Left kidney (tissue), 8 donors: ENCODE data around the gene PHF14. TPM values are rescaled to one million over a fixed set of nuclear protein-coding genes. Genes with fewer than 3 reads are reported as not detected.
A peak's percentile ranks its signal among the peaks of the same experiment; 100 is the strongest.
"Not testable (repeated sequence)": the region's sequence is repeated elsewhere in the genome, so short reads cannot be mapped to it uniquely, and the experiment has no call there.

Source experiments
- DNase-seq: peaks from one replicate; pipeline ENCODE4 v3.0.0-alpha.2; 2013
- long read RNA-seq, 8 donors: transcript quantifications; one replicate each; lab custom pipeline, GENCODE V29; 2026
- polyA plus RNA-seq: library from polyadenylated mRNA; unstranded; fragments of 120-200 nt; gene quantifications from one replicate; pipeline ENCODE4 v1.2.1, GENCODE V29; 2013; ENCODE audit not compliant: insufficient read length

The PHF14 gene, protein sequence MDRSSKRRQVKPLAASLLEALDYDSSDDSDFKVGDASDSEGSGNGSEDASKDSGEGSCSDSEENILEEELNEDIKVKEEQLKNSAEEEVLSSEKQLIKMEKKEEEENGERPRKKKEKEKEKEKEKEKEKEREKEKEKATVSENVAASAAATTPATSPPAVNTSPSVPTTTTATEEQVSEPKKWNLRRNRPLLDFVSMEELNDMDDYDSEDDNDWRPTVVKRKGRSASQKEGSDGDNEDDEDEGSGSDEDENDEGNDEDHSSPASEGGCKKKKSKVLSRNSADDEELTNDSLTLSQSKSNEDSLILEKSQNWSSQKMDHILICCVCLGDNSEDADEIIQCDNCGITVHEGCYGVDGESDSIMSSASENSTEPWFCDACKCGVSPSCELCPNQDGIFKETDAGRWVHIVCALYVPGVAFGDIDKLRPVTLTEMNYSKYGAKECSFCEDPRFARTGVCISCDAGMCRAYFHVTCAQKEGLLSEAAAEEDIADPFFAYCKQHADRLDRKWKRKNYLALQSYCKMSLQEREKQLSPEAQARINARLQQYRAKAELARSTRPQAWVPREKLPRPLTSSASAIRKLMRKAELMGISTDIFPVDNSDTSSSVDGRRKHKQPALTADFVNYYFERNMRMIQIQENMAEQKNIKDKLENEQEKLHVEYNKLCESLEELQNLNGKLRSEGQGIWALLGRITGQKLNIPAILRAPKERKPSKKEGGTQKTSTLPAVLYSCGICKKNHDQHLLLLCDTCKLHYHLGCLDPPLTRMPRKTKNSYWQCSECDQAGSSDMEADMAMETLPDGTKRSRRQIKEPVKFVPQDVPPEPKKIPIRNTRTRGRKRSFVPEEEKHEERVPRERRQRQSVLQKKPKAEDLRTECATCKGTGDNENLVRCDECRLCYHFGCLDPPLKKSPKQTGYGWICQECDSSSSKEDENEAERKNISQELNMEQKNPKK
- polyA plus RNA-seq, result 81.4 TPM
- long read RNA-seq, donor 1, transcript PHF14-205 (2 exons, 695 nt), result major isoform, 5 of 14 reads
- long read RNA-seq, donor 1, partial matches to known transcripts, result 8 of 14 reads
- long read RNA-seq, donor 1, other reads (novel, unspliced or antisense), result 0 of 14 reads
- long read RNA-seq, donor 2, partial matches to known transcripts, result 30 of 32 reads
- long read RNA-seq, donor 2, other reads (novel, unspliced or antisense), result 0 of 32 reads
- long read RNA-seq, donor 3, transcript PHF14-205 (2 exons, 695 nt), result major isoform, 6 of 19 reads
- long read RNA-seq, donor 3, partial matches to known transcripts, result 8 of 19 reads
- long read RNA-seq, donor 3, other reads (novel, unspliced or antisense), result 0 of 19 reads
- long read RNA-seq, donor 4, partial matches to known transcripts, result 0 of 1 reads
- long read RNA-seq, donor 4, other reads (novel, unspliced or antisense), result 0 of 1 reads
- long read RNA-seq, donor 5, transcript PHF14-205 (2 exons, 695 nt), result major isoform, 5 of 40 reads
- long read RNA-seq, donor 5, partial matches to known transcripts, result 28 of 40 reads
- long read RNA-seq, donor 5, other reads (novel, unspliced or antisense), result 0 of 40 reads
- long read RNA-seq, donor 6, partial matches to known transcripts, result 40 of 46 reads
- long read RNA-seq, donor 6, other reads (novel, unspliced or antisense), result 0 of 46 reads
- long read RNA-seq, donor 7, partial matches to known transcripts, result 39 of 43 reads
- long read RNA-seq, donor 7, other reads (novel, unspliced or antisense), result 0 of 43 reads
- long read RNA-seq, donor 8, partial matches to known transcripts, result 6 of 10 reads
- long read RNA-seq, donor 8, other reads (novel, unspliced or antisense), result 0 of 10 reads

DNA sequence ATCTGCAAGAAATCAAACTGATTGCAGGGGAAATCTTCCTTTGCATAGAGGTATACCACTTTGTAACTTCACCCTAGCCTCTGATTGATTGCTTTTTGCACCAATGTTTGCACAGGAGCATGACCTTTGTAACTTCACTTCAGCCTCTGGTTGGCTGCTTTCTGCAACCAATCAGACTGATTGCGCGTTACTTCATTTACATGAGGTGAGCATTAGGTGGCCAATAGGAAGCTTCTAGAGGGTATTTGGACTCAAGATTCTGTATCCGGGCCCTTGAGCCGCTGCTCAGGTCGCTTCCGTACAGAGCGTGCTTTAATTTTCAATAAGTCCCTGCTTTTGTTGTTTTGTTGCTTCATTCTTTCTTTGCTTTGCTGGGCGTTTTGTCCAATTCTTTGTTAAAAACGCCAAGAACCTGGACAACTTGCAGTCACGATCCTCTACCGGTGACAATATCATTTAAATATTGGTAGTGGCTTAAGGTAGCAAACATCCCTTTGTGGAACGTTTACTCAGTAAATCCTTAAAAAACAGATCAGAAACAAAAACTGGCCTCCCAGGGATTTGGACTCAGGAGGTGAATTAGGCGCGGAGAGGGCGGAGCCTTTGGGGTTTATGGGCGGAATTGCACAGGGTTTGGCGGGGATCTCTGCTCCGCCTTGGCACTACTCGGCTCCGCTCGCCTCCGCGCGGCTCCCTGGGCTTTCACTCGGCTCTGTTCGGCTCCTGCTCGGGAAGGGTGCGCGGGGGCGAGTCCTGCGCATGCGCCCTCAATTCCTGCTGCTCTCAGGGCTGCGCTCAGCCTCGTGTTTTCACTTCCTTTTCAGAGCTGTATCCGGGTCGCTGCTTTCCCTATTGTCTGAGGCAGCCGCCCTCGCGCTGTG, at the start of gene PHF14:
Gene PHF14, plus strand, starts transcription at position 812 of the 881 bp plus-strand sequence. CDS start 452 bp downstream, outside the sequence.
- DNase-seq, result peak; percentile 96

DNA sequence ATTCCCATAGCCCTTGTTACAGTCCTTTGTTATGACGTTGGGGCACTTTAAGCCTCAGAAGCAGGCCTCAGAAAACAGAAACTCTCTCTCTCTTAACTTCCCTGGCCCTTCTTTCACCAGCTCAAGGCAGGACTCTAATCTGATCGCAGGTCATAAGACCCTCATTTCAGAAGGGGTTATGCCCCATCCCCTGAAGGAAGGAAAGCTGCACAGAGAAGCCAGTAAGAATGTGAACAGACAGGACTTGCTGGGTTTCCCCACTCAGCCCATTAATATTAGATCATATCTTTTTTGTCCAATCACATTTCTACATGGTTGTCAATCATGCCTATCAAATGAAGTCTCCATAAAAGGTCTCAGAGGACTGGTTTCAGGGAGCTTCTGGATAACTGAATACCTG, 49.3 kb upstream of the PHF14 start:
- no peak for DNase-seq

DNA sequence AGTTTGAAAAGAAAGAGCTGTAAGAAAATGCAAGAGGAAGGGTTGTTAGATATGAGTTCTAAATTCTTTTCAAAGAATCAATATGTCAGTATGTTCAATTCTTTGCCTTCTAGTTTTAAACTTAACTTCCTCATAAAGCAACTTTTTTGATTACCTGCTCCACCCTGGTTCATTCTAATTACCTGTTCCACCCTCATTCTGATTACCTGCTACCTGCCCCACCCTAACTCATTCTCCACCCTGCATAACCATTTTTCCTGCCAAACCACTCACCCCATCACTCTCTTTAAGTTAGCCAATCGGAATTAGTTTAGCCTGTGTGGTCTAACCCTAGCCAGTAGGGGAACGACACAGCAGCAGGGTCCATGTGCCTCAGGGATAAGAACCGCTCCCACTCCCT, 45.5 kb upstream of the PHF14 start:
- DNase-seq, result not testable (repeated sequence)

DNA sequence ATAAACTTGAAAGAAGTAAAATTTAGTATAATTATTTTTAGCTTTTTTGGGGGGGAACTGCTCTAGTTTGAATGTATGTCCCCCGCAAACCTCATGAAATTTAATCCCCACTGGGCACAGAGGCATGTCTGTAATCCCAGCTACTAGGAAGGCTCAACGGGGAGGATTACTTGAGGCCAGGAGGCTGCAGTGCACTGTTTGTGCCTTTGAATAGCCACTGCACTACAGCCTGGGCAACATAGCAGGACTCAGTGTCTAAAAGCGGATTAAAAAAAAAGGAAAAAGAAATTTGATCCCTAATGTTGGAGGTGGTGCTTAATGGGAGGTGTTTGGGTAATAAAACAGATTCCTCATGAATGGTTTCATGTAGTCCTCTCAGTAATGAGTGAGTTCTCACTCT, 43.1 kb upstream of the PHF14 start:
- no peak for DNase-seq

DNA sequence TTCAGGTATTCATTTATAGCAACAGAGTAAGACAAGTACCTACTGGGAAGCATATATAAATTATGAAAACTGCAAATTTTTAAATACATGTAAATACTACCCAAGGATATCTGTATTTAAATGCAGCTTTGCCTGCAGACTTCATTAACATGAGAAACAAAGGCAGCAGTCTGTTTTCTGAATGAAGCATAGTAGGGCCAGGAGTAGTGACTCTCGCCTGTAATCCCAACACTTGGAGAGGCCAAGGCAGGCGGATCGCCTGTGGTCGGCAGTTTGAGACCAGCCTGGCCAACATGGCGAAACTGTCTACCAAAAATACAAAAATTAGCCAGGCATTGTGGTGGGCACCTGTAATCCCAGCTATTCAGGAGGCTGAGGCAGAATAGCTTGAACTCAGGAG, 42.5 kb upstream of the PHF14 start:
- DNase-seq, result no peak

DNA sequence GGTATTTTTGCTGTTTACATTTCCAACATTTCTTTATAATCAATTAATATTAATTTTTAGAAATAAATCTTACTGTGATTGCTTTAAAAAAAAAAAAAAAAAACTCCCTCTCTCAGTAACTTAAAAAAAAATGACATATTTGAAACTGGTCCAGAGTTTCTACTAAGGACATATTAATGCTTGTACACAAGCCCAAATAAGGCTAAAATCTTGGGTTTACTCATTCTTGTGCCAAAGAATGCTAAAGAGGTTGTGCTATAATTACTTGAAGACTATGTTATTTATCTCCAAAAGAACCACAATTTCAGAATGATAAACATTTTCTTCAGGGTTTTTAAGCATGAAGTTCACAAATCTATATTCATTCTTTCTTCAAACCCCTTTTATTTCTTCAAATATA, 39.4 kb upstream of the PHF14 start:
- no peak for DNase-seq

DNA sequence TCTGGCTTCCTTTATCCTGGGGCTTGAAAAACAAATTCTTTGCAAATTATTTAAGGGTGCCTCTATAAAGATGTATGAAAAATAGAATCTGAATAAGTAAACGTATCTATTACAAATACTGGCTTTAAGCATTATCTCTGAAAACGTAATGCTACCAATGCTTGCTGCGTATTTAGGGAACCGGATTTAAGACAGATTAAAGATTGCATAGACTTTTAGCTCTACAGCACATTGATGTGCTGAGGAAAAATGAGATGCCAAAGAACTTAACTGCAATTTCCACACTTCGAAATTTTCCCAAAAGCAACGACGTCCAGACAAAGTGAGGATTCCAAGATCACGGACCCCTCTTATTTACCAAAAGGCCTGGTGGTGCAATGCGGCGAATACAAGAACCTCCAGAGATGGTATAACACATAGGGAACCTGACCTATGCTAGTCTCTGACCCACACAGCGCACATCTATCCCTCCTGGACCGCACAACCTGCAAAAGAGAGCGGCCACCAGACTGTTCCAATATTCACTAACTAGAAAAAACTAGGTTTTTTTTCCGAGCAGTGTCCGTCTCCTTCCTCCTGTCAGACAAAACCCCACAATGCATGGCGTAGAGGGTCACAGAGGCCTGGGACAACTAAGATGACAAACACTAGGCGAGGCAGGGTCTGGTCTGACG, 34.3 kb upstream of the PHF14 start:
- DNase-seq, result no peak

DNA sequence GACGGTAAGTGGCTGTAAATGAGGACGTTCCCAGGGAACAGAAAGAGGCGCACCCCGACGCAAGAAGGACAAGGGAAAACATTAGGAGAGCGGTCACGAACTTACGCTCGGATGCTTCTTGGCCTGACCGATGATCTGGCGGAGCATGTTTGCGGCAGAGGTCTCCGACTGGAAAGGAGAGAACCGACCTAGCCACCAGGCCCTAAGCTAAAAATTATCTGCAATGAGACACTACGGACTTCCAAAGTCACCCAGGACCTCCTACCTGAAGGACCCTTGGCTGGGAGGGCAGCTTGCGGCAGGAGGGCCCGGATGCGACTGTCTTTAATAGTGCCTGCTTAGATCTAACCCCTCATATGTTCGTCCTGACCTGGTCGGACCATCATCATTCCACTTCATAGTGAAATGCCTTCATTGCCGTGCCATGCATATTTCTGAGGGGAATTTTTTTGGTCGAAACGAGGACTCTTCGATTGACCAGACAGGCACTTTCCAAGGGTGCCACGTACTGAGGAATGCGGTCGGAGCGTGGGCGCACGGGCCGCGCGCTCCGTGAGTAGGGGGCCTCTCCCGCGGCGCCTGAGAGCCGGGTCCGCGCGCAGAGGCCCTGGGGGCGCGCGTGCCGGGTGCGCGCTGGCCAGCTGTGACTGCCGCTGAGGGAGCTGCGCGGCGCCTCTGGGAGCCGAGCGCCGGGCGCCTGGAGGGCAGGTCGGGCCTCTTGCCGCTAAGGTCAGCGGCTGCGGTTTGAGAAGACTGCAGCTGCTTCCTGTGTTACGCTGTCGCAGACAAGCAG, 33.6 kb upstream of the PHF14 start:
- peak; percentile 94 for DNase-seq

DNA sequence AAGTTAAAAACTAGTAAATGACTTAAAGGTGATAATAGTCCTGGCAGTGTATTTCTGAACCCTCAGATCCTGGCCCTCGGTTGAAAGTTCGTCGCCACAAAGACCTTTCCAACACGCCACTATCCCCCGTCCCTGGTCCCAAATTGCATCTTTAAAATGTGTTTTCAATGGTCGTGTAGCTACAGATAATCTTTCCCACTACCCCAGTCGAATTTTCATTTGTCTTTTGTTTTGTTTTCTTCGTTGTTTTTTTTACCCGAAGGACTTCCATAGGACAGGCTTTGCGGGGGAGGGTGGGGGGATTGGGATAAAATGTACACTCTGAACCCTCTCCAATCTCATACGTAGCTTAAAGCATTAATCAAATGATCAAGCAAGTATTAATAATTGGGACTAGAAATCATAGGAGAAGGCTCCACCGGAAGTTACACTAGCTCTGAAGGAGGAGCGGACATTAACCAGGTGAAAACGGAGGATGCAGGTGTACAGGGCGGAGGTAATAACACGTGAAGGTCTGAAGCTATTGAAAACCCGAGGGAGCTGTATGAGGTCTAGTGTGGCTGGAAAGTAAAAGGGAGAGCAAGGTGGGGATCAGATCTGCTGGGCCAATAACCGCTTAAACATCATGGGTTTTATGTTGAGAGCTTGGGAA, 32.8 kb upstream of the PHF14 start:
- DNase-seq, result peak; percentile 33

DNA sequence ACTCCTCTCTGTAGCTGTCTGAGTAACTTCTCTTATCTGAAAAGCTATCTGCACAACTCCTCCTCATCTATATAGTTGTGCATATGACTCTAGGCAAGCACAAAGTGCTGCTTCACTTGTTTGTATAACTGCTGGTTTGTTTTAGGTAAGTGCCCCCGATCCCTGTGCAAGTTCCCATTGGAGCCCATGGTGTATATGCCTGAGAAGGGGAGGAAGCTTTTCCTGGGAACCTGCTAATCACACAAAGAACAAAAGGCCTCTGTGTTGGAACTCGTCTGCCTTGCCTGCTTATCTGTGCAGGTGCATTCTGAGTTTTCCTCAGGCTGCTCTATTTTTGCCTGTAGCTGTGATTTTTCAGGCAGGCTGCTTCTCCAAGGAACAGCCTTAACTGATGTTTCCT, 23.2 kb upstream of the PHF14 start:
- DNase-seq, result no peak

DNA sequence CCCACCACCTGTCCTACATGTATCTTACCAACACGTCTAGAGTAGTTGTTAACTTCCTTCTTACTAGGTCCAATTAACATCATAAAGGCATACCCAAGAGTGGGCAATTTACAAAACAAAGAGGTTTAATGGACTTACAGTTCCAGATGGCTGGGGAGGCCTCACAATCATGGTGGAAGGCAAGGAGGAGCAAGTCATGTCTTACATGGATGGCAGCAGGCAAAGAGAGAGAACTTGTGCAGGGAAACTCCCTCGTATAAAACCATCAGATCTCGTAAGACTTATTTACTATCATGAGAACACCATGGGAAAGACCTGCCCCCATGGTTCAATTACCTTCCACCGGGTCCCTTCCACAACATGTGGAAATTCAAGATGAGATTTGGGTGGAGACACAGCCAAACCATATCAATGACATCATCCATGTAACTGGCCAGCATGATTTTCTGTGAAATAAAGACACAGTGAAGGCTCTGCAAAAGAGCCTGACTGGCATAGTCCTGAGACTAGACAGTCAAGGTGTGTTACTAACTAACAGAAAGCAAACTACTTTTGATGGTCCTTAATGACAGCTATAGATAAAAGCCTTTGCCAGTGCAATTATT, 22.6 kb upstream of the PHF14 start:
- DNase-seq, result not testable (repeated sequence)

DNA sequence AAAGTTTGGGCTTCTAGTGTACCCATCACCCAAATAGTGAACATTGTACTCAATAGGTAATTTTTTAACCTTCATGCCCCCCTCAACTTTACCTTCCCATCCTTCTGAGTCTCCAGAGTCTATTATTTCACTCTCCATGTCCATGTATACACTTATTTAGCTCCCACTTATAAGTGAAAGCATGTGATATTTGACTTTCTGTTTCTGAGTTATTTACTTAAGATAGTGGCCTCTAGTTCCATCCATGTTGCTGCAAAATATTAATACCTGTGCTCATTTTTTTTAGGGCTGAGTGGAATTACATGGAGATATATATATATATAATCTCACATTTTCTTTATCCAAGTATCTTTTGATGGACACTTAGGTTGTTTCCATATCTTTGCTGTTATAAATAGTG, 21.1 kb upstream of the PHF14 start:
- no peak for DNase-seq

DNA sequence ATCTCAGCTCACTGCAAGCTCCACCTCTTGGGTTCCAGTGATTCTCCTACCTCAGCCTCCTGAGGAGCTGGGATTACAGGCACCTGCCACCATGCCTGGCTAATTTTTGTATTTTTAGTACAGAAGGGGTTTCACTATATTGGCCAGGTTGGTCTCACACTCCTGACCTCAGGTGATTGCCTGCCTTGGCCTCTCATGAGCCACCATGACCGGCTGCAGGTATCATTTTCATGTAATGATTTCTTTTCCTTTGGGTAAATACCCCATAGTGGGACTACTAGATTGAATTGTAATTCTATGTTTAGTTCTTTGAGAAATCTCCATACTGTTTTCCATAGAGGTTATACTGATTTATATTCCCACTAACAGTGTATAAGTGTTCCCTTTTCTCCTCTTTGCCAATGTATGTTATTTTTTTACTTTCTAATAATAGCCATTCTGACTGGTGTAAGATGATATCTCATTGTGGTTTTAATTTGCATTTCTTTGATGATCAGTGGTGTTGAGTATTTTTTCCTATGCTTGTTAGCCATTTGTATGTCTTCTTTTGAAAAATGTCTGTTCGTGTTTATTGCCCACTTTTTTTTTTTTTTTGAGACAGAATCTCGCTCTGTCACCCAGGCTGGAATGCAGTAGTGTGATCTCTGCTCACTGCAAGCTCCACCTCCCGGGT, 20.5 kb upstream of the PHF14 start:
- not testable (repeated sequence) for DNase-seq

DNA sequence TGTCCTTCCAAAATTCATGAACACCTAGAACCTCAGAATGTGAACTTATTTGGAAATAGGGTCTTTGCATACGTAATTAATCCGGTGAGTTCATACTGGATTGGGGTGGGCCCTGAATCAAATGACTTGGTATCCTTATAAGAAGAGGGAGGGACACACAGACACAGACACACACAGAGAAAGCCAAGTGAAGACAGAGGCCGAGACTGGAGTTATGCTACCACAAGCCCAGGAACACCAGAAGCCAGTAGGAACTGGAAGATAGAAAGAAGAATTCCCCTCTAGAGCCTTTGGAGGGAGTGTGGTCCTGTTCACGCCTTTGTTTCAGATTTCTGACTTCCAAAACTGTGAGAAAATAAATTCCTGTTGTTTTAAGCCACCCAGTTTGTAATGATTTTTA, 17.1 kb upstream of the PHF14 start:
- no peak for DNase-seq

DNA sequence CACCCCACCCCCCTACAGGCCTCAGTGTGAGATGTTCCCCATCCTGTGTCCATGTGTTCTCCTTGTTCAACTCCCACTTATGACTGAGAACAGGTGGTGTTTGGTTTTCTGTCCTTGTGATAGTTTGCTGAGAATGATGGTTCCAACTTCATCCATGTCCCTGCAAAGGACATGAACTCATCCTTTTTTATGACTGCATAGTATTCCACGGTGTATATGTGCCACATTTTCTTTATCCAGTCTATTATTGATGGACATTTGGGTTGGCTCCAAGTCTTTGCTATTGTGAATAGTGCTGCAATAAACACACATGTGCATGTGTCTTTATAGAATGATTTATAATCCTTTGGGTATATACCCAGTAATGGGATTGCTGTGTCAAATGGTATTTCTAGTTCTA, 13.4 kb upstream of the PHF14 start:
- not testable (repeated sequence) for DNase-seq

DNA sequence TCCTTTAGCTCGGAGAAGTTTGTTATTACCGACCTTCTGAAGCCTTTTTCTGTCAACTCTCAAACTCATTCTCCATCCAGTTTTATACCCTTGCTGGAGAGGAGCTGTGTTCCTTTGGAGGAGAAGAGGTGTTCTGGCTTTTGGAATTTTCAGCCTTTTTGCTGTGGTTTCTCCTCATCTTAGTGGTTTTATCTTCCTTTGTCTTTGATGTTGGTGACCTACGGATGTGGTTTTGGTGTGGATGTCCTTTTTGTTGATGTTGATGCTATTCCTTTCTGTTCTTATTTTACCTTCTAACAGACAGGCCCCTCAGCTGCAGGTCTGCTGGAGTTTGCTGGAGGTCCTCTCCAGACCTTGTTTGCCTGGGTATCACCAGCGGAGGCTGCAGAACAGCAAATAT, 8.7 kb upstream of the PHF14 start:
- not testable (repeated sequence) for DNase-seq

DNA sequence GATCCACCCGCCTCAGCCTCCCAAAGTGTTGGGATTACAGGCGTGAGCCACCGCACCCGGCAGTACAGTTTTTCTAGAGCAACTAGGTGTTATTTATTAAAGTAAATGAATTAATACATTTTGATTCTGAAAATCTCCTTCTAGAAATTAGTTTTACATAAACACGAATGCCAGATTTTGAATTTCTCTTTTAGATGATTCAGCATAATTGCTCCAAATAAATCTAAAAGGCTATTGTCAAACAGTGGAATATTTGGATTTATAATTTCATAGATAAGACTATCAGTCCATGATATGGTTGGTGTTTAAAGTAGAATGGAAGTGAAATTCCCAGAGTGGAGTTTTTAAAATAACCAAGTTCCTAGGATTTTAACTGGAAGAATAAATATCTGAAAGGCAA, 1.5 kb upstream of the PHF14 start:
- DNase-seq, result no peak
